ENCODE results near the gene ERFL.

Gene ERFL

GRCh38 chr19:41912899-41913537 lies 15.2 kb downstream of the ERFL start:
- DNase-seq, result no peak

- DNase-seq, result no peak
Observed at GRCh38 chr19:41911889-41912731, 16.1 kb downstream of the ERFL start.

GRCh38 chr19:41910992-41911888 lies 17.0 kb downstream of the ERFL start:
- DNase-seq, result no peak

- no peak for DNase-seq
Observed at GRCh38 chr19:41910240-41910991, 17.8 kb downstream of the ERFL start.

GRCh38 chr19:41909706-41910105 lies 18.5 kb downstream of the ERFL start:
- DNase-seq, result no peak

- DNase-seq, result no peak
Observed at GRCh38 chr19:41908724-41909464, 19.4 kb downstream of the ERFL start.

GRCh38 chr19:41907994-41908615 lies 20.1 kb downstream of the ERFL start:
- DNase-seq, result no peak

GRCh38 chr19:41906916-41907680 lies 21.2 kb downstream of the ERFL start:
- DNase-seq, result no peak

- no peak for DNase-seq
Observed at GRCh38 chr19:41906271-41906670, 22.0 kb downstream of the ERFL start.

- no peak for DNase-seq
Observed at GRCh38 chr19:41905273-41906002, 22.8 kb downstream of the ERFL start.

GRCh38 chr19:41904118-41904870 lies 24.0 kb downstream of the ERFL start:
- no peak for DNase-seq

GRCh38 chr19:41903193-41903953 lies 24.9 kb downstream of the ERFL start:
- no peak for DNase-seq

- DNase-seq, result no peak
Observed at GRCh38 chr19:41902594-41902993, 25.7 kb downstream of the ERFL start.

GRCh38 chr19:41901707-41902360 lies 26.4 kb downstream of the ERFL start:
- no peak for DNase-seq

GRCh38 chr19:41898235-41898634 lies 30.0 kb downstream of the ERFL start:
- no peak for DNase-seq

GRCh38 chr19:41897820-41898219 lies 30.4 kb downstream of the ERFL start:
- no peak for DNase-seq

- no peak for DNase-seq
Observed at GRCh38 chr19:41897181-41897580, 31.1 kb downstream of the ERFL start.

- no peak for DNase-seq
Observed at GRCh38 chr19:41896581-41896942, 31.7 kb downstream of the ERFL start.

All from activated CD4-positive, alpha-beta T cell treated with anti-CD3 and anti-CD28 coated beads, Interleukin-2, amount 50 U/mL, for 4 hours (primary cell).